DND-41 (cell line): ENCODE measurements around the gene CDC37L1.

Experiments used
- CTCF ChIP-seq: IDR thresholded peaks from 2 replicates; pipeline ENCODE4 v1.5.1; 2012; ENCODE audit warnings: borderline replicate concordance, low read length, moderate library complexity, mild to moderate bottlenecking; ENCODE audit not compliant: poor library complexity, severe bottlenecking; ENCODE audit errors: extremely low read depth
- EZH2 ChIP-seq: IDR thresholded peaks from 3 replicates; pipeline ENCODE4 v1.6.1; 2012; ENCODE audit warnings: borderline replicate concordance, low read depth, mild to moderate bottlenecking, moderate library complexity, low read length, inconsistent platforms; ENCODE audit not compliant: severe bottlenecking

- TF ChIP-seq CTCF (no peak), EZH2 (no peak)
Measured at GRCh38 chr9:4689687-4690104, 10.3 kb downstream of the CDC37L1 start.
